GM21515 (cell line): ENCODE results near the gene PIGL.
"Not testable (repeated sequence)": the region's sequence is repeated elsewhere in the genome, so short reads cannot be mapped to it uniquely, and the experiment has no call there.

Experiments used
- ATAC-seq: cut with Tn5 transposase; IDR thresholded peaks from one replicate; pipeline ENCODE4 v1.9.1; 2021; ENCODE audit not compliant: unreplicated experiment

The PIGL gene

DNA sequence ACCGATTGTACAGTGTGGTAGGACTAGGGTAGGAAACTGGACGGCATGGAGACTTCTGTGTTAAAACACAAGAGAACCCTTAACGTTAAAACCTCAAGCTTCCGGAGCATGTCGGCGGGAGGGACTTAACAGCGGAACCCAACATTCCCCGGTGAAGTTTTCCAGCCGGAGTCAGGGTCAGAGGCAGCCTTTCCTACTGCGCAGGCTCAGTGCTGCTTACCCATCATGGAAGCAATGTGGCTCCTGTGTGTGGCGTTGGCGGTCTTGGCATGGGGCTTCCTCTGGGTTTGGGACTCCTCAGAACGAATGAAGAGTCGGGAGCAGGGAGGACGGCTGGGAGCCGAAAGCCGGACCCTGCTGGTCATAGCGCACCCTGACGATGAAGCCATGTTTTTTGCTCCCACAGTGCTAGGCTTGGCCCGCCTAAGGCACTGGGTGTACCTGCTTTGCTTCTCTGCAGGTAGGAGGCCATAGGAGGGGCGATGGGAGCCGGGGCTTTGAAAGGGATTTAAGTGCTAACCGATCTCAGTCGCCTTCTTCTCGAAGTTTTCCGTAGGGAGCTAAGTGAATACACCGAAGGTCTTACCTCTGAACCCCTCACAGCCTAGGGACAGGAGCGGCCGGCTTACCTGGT, at the start of gene PIGL:
Gene PIGL, plus strand, starts transcription at position 209 of the 634 bp plus-strand sequence. Its CDS starts 17 bp downstream, at position 226.
- ATAC-seq = peak; percentile 40

- no peak for ATAC-seq
Observed at GRCh38 chr17:16171613-16172012, 45.4 kb upstream of the PIGL start.

- no peak for ATAC-seq
Observed at GRCh38 chr17:16178836-16179235, 38.2 kb upstream of the PIGL start.

DNA sequence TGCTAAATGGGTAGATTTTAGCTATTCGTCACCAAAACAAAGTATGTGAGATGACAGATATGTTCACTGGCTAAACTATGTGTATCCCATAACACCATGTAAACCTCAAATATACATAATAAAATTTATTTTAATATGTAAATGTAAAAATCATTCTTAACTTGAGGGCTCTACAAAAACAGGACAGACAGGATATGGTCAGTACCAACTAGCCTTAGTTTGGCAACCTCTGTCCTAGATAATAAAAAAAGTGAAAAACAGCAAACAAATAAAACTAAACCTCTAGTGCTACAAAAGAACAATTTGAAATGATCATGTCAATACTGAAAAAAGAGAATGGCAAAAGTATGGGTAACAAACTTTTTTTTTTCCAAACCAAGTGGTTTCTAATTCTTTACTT, 35.4 kb upstream of the PIGL start:
- no peak for ATAC-seq

GRCh38 chr17:16187642-16188041, 29.4 kb upstream of the PIGL start:
- no peak for ATAC-seq

- no peak for ATAC-seq
Observed at GRCh38 chr17:16189791-16190348, 27.1 kb upstream of the PIGL start.

DNA sequence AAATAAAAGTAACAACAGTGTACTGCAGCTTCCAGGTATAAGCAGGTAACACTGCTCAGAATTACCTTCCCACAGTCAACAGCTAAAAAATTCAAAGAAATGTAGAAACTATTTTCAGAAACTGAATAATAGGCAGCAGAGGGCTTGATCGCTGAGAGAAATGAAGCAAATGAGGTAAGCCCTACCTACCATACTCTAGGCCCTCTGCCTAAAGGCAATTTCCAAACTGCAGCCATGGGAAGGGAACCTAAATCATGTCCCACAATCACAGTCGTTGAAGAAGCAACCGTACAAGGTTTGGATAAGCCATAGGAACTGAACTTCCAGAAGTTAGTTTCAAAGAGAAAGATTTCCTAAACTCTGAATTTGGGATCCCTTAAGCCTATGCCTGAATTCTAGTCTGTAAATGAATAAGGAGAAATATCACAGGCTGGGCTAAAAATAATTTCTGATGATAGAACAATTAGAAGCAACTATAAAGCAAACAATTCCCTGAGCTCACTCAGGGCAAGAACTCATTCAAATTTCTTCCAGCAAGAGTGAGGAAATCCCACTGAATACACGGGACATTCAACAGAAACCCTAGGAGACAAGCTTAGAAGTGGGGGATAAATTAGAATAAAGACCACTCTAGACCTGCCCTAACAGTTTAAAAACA, 26.2 kb upstream of the PIGL start:
- ATAC-seq = no peak

DNA sequence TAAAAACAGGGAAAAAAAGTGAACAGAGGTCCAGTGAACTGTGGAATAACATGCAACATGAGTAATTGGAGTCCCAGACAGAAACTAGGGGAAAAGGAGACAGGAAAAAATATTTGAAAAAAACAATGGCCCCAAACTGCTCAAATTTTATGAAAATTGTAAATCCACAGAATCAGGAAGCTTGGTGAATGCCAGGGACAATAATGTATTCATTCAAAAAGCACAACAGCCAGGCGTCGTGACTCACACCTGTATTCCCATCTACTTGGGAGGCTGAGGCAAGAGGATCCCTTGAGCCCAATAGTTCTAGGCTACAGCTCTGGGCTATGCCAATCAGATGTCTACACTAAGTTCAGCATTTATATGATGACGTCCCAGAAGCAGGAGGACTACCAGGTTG, 25.4 kb upstream of the PIGL start:
- ATAC-seq = no peak

DNA sequence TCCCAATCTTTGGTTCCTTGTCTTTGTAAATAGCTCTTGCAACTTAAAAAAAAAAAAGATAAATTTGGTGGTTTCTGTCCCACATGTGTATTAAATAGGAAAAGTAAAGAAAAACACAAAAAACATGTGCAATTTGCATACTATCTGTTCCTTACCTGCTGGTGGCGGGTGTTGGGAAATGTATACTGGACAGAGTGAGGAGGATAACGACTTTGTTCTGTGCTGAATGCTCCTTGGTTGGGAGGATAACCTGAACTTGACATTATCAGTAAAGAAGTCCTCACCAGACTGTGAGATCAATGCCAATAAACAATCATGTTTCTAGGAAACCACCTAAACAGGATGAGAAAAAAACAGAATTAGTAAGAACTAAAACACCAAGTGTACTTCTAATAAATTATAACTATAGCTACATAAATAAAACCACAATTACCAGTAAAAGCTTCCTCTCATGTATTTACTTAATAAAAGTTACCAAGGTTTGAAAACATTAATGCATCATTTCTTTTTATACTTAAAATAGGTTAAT, 22.6 kb upstream of the PIGL start:
- ATAC-seq = not testable (repeated sequence)

DNA sequence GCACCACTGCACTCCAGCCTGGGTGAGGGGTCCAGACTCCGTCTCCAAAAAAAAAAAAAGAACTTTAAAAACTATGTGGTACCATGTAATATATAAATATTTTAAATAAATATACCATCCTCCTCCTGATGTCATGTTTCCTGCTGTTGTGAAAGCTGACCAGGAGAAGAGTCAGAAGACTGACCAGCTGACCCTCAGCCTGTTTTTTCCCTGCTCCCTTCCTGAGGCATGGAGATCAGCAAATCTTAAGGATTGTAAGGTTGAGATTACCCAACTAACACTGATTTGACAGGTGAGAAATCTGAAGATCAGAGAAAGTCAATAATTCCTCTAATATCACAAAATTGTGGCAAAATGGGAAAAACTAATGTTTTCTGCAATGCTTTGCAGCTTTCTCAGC, 19.7 kb upstream of the PIGL start:
- no peak for ATAC-seq

DNA sequence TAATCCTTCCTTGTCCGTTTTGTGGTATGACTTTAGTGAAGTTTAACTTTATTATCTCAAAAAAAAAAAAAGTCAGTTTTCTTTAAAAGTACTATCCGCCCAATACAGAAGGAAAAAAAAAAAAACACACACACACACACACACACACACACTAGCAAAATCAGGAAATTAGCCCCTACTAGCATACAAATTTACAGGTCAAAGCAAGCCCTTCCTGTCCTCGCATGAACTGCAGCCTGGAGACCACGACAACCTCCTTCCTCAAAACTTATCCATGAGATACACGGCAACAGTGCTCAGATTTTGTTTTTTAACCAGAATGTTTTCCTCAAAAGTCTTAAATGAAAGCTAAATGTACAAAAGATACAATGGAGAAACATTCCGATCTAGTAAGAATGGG, 17.9 kb upstream of the PIGL start:
- no peak for ATAC-seq

DNA sequence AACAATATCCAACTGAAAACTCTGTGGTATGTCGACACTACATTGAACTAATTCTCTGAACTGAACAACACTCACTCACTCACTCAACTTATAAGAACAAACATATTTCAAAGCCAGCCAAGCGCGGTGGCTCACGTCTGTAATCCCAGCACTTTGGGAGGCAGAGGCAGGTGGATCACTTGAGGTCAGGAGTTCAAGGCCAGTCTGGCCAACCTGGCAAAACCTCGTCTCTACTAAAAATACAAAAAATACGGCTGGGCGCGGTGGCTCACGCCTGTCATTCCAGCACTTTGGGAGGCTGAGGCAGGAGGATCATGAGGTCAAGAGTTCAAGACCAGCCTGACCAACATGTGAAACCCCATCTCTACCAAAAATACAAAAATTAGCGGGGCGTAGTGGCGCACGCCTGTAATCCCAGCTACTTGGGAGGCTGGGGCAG, 15.3 kb upstream of the PIGL start:
- not testable (repeated sequence) for ATAC-seq

- ATAC-seq = not testable (repeated sequence)
Observed at GRCh38 chr17:16202554-16203500, 14.2 kb upstream of the PIGL start.

DNA sequence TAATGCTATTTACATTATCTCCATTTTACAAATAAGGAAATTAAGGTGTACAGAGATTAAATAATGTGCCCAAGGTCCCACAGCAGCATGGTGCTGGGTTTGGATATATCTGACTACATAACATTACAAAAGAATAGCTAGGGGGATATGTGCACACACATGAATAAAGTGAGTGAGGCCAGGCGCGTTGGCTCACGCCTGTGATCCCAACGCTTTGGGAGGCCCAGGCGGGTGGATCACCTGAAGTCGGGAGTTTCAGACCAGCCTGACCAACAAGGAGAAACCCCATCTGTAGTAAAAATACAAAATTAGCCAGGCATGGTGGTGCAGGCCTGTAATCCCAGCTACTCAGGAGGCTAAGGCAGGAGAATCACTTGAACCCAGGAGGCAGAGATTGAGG, 12.2 kb upstream of the PIGL start:
- ATAC-seq = not testable (repeated sequence)

DNA sequence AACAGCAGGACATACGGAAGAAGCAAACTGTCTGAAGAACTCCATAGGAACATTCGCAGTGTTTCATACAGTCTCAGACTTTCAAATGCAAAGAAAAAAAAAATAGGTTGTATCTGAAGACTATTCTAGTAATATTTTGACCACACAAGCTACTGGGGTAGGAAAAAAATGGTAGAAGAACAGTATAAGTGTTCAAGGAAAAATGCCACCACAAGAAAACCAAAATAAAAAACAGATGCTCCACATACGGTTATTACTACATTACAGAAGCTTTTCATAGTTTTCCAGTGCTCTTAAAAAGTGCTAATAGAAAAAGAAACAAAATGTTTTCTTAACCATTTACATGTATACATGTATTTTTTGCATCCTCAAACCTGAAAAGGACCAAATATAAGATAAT, 5.4 kb upstream of the PIGL start:
- no peak for ATAC-seq

DNA sequence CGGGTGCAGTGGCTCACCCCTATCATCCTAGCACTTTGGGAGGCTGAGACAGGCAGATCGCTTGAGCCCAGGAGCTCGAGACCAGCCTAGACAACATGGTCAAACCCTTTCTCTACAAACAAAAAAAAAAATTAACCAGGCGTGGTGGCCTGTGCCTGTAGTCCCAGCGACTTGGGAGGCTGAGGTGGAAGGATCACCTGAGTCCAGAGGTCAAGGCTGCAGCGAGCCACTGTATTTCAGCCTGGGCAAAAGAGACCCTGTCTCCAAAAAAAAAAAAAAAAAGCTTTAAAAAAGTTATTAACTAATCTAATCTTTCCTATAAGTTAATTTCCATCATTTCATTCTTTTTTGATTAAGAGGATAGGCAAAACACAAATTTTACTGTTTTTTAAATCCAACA, 4.2 kb upstream of the PIGL start:
- no peak for ATAC-seq

GRCh38 chr17:16214190-16215001, 2.6 kb upstream of the PIGL start:
- ATAC-seq = no peak

GRCh38 chr17:16215002-16215272, 2.1 kb upstream of the PIGL start:
- peak; percentile 35 for ATAC-seq

GRCh38 chr17:16215273-16215964, 1.6 kb upstream of the PIGL start, which contains the start of gene NCOR1:
Gene NCOR1, minus strand, starts transcription at chr17:16215534. Its CDS starts 20,965 bp downstream, at chr17:16194569.
- peak; percentile 80 for ATAC-seq

DNA sequence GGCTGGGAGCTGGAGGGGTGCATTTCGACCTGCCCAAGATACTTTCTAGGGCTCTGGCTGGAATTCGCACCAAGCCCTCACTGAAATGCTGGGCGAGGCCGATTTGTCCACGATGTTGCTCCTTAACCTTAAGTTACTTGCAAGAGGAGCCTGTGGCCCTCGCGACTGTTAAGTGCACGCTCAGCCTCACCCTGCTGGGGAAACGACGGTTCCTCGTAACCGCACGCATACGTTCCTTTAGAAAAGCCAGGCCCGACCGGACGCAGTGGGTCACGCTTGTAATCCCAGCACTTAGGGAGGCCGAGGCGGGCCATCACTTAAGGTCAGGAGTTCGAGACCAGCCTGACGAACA, 1.1 kb upstream of the PIGL start:
- no peak for ATAC-seq
